Stomach smooth muscle (tissue), 2 donors: Measurements from ENCODE around the gene TSPAN12.

Experiments
- H3K27ac ChIP-seq: one replicate; pipeline ENCODE4 v1.7.0; 2013; ENCODE audit warnings: mild to moderate bottlenecking, low read length, inconsistent platforms
- H3K27me3 ChIP-seq, 2 donors: one replicate each; pipeline ENCODE4 v1.7.0; 2013; ENCODE audit warnings: low read length in 2 of 2; ENCODE audit not compliant: insufficient read depth in 2 of 2, control insufficient read depth in 1 of 2
- H3K36me3 ChIP-seq, 2 donors: one replicate each; pipeline ENCODE4 v1.7.0; 2013; ENCODE audit warnings: low read length in 2 of 2; ENCODE audit not compliant: control insufficient read depth in 2 of 2, insufficient read depth in 2 of 2
- H3K4me1 ChIP-seq: one replicate; pipeline ENCODE4 v1.7.0; 2013; ENCODE audit warnings: low read length; ENCODE audit not compliant: control insufficient read depth, insufficient read depth
- H3K4me3 ChIP-seq, 2 donors: one replicate each; pipeline ENCODE4 v1.7.0; 2013; ENCODE audit warnings: low read length in 2 of 2
- H3K9ac ChIP-seq, 2 donors: one replicate each; pipeline ENCODE4 v1.7.0; 2013; ENCODE audit warnings: low read length in 2 of 2, mild to moderate bottlenecking in 1 of 2
- H3K9me3 ChIP-seq, 2 donors: one replicate each; pipeline ENCODE4 v1.7.0; 2013; ENCODE audit warnings: low read length in 2 of 2; ENCODE audit not compliant: control insufficient read depth in 2 of 2
- donor health status: healthy.
- donor health status: Pancreatic carcinoma.

The TSPAN12 gene

DNA sequence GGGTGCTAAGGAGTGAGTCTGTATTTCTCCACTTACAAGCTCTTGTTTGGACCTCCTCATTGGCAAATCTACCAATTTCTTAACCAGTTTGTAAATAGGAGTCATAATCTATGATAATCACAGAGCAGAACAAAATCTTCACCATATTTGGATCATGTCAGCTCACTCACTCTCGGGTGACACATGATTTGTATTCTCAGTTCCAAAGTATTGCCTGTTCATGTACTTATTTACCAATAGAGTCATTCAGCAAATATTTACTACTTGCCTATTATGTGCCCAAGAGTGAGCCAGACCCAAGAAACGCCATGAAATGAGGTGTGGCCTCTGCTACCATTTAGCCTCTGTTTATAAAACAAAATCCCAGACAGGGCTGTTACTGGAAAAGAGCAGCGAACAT is 114.8 kb downstream of the TSPAN12 start:
- H3K27ac ChIP-seq: no peak overlapping the region
- no peak overlapping the region for H3K9ac ChIP-seq
- H3K36me3 ChIP-seq: no peaks in the 10 kb centered on the region
- H3K4me3 ChIP-seq: no peak overlapping the region
- no peaks in the 10 kb centered on the region for H3K9me3 ChIP-seq
- no peaks in the 10 kb centered on the region for H3K27me3 ChIP-seq
- no peaks in the 10 kb centered on the region for H3K4me1 ChIP-seq

DNA sequence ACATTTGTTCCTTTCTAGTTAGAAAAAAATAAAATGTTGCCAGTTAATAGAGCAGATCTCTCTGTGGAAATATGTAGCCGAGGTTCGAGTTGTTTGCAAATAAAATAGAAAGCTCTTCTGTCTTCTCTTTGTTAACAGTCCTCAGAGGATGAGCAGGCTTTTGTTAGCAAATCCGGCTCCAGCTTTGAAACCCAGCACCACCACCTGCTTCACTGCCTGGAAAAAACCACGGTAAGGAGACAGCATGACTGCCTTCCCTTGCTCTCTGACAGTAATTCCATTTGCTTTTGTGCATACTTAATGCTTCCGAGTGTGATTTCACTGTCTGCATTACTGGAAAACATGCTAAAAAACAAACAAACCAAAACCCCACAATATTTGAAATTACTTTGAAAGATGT is 115.6 kb downstream of the TSPAN12 start:
- Histone ChIP-seq H3K9ac (no peak overlapping the region), H3K27ac (no peak overlapping the region), H3K9me3 (no peaks in the 10 kb centered on the region), H3K4me3 (no peak overlapping the region), H3K4me1 (no peaks in the 10 kb centered on the region), H3K27me3 (no peaks in the 10 kb centered on the region), H3K36me3 (no peaks in the 10 kb centered on the region)

DNA sequence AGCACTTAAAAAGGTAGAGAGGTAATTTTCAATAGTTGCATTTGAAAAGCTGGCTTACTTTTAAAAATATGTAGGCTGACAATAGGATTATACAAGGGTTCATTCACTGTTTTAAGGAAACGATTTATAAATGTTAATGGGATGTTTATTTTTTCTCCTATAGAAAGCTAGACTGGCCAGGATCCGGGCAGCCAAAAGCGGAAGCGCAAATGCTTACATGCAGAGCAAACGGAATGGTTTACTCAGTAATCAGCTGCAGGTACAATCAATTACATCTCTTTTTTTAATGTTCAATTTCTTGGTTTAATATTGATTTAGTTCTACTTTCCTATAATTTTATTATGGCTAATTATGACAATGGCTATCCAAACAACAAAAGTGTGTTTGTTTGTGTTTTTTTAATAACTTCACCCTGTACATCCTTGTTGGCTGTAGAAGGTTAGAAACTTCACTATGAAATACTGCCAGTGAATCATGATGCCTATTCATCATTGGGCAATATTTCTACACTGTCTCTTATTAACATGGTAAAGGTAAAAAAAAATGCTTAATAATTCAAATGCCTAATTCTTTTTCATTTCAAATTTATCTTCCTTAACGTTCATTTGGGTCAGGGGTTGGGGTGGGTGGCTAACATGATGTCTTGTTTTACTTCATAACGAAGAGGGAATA is 116.4 kb downstream of the TSPAN12 start:
- no peaks in the 10 kb centered on the region for H3K27me3 ChIP-seq
- no peaks in the 10 kb centered on the region for H3K36me3 ChIP-seq
- H3K9ac ChIP-seq: no peak overlapping the region
- H3K4me1 ChIP-seq: no peaks in the 10 kb centered on the region
- no peaks in the 10 kb centered on the region for H3K9me3 ChIP-seq
- H3K4me3 ChIP-seq: no peak overlapping the region
- H3K27ac ChIP-seq: no peak overlapping the region

DNA sequence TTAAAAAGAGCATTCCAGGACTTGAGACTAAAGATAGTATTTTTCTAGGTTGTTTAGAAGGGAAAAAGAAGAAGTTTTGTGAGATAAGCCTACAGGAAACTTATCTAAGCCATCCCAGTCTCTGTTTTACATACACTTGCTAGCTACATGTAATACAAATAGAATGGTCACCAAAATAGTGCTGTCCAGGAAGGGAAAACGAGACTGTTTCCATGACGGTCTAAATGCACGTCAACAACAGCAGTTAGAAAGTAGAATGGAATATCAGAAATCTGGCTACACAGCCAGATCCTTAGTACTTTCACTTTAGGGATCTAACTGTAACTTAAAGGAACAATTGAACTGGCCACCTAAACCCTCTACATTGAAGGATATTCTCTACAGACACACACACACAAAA is 117.6 kb downstream of the TSPAN12 start:
- no peak overlapping the region for H3K27ac ChIP-seq
- no peaks in the 10 kb centered on the region for H3K9me3 ChIP-seq
- no peaks in the 10 kb centered on the region for H3K4me1 ChIP-seq
- no peaks in the 10 kb centered on the region for H3K36me3 ChIP-seq
- H3K9ac ChIP-seq: peak overlapping the region in 1 of 2 donors; percentile 22
- H3K27me3 ChIP-seq: no peaks in the 10 kb centered on the region
- H3K4me3 ChIP-seq: peak overlapping the region; percentile 40 to 58

DNA sequence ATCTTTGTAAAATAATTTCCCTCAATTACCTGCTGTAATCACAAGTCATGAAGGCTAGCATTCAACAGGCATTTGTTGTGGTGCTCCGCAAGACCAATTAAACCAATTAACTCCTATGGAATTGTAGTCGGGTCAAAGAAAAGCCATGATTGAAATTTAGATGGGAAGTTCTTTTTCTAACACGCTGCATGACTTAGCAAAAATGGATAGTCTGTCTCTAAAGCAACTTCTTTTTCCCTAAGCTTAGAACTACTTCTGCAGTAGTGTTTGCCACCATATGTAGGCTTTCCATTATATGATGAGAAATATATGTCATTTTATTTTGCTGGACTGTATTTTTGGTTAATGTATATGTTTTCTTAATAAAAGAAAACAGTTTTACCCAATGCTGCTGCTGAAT is 119.1 kb downstream of the TSPAN12 start:
- Histone ChIP-seq H3K27me3 (no peaks in the 10 kb centered on the region), H3K9ac (no peak overlapping the region), H3K4me1 (no peaks in the 10 kb centered on the region), H3K4me3 (no peak overlapping the region), H3K27ac (no peak overlapping the region), H3K36me3 (no peaks in the 10 kb centered on the region), H3K9me3 (no peaks in the 10 kb centered on the region)
